Type B pancreatic cell (in vitro differentiated cells): Measurements from ENCODE around the gene HOXD13. TPM values are rescaled to one million over a fixed set of nuclear protein-coding genes. Genes with fewer than 3 reads are reported as not detected.
A peak's percentile ranks its signal among the peaks of the same experiment; 100 is the strongest.

Experiments used
- DNase-seq: peaks from one replicate; pipeline ENCODE4 v3.0.0; 2021; ENCODE audit warnings: mixed read lengths; ENCODE audit not compliant: unreplicated experiment; ENCODE audit errors: extremely low spot score
- H3K27ac Mint-ChIP-seq: 2 replicates; pipeline ENCODE4 v1.8.0; 2021; ENCODE audit warnings: mild to moderate bottlenecking, mixed read lengths
- H3K27me3 Mint-ChIP-seq: 2 replicates; pipeline ENCODE4 v1.8.0; 2021; ENCODE audit warnings: mixed read lengths
- H3K36me3 Mint-ChIP-seq: 2 replicates; pipeline ENCODE4 v1.8.0; 2021; ENCODE audit warnings: mixed read lengths
- H3K4me1 Mint-ChIP-seq: one replicate; pipeline ENCODE4 v1.8.0; 2021; ENCODE audit warnings: mixed read lengths; ENCODE audit not compliant: unreplicated experiment
- H3K4me3 Mint-ChIP-seq: 2 replicates; pipeline ENCODE4 v1.8.0; 2021; ENCODE audit warnings: mild to moderate bottlenecking, mixed read lengths
- H3K9me3 Mint-ChIP-seq: 2 replicates; pipeline ENCODE4 v1.8.0; 2021; ENCODE audit warnings: mixed read lengths
- CTCF ChIP-seq: fragments of 200-600 bp; sonication (generic); conservative IDR thresholded peaks from 2 replicates; pipeline ENCODE4 v1.5.0; 2021; ENCODE audit warnings: antibody characterized with exemption, mild to moderate bottlenecking
- total RNA-seq: library from RNA; stranded (reverse); gene quantifications from 2 replicates; pipeline ENCODE4 v1.2.1, GENCODE V29; 2021; ENCODE audit warnings: low replicate concordance

Gene HOXD13
- total RNA-seq, 1 donor from 2014 or later, result 0.43 TPM

DNA sequence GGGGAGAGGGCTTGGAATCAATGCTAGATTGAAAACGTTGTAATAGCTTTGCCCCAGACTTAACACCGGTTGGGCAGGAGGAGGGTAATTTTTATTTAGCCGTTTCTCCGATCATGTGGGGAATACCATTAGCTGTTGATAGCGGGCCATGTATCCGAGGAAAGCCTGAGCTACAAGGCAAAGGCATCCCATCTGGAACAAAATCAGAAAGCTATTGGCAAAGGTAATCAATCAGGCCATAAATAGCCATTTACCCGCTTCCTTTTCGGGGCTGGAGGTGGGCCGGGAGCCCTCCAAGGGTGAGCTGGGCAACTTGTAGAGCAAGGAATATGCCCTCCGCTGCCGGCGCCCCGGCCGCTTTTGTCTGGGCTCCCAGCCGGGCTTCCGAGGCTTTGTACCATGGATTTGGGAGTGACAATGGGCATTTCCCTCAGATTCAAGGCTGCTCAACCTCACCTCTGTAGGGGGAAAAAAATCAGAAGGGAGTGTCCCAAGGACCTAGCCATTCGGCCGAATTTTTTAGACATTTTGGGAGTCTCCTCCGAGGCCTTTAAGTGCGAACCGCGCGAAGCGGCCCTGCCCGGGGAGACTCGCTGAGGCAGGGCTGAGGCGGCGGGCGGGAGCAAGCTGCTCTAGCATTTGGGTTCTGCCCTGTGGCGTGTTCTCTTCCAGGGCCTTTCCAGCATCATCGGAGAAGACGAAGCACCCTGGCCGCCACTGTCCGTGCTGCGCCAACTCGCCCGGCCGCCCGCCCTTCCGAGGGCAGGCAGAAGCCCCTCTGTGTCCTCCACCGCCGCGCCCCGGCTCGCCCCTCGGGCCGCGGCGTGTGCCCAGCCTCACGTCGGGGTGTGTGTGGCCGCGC lies 28.9 kb downstream of the HOXD13 start:
- Mint-ChIP-seq H3K27ac (no peak overlapping the region), H3K4me1 (peaks cover 7% of the 10 kb centered on the region), H3K9me3 (peaks cover 6% of the 10 kb centered on the region), H3K27me3 (peaks cover 93% of the 10 kb centered on the region), H3K36me3 (peaks cover 9% of the 10 kb centered on the region), H3K4me3 (peak overlapping the region; percentile 34)
- no peak for DNase-seq
- no peak for TF ChIP-seq CTCF

DNA sequence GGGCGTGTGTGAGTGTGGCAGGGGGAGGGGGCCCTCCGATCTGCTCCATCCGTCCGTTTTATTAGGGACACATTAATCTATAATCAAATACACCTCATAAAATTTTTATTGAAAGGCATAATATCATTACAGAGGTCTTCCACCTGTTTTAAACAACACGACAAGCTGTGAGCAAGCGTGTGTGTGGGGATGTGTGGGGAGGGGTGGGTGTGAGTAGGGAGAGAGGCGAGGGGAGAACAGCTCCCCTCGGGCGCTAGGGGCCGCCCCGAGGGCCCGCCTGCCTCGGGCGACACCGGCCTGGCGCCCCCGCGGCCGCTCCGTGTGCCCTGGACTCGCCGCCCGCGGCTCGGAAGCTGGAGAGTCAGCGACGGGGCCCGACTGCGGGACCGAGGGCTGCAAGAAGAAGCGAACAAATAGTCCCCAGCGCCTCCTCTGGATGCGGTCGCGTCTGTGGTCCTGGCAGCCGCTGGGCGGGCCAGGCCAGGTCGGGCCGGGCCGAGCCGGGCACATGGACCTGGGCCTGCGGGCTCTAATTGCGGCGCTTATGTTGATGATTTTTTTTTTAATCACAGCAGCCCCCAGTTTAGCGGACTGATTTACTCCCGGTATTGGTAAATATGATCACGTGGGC lies 29.6 kb downstream of the HOXD13 start:
- TF ChIP-seq CTCF, result peak; percentile 19
- Mint-ChIP-seq H3K9me3 (no peaks in the 10 kb centered on the region), H3K27ac (no peak overlapping the region), H3K36me3 (peaks cover 4% of the 10 kb centered on the region), H3K27me3 (peaks cover 93% of the 10 kb centered on the region), H3K4me3 (peak overlapping the region; percentile 87), H3K4me1 (peaks cover 7% of the 10 kb centered on the region)
- DNase-seq, result no peak

DNA sequence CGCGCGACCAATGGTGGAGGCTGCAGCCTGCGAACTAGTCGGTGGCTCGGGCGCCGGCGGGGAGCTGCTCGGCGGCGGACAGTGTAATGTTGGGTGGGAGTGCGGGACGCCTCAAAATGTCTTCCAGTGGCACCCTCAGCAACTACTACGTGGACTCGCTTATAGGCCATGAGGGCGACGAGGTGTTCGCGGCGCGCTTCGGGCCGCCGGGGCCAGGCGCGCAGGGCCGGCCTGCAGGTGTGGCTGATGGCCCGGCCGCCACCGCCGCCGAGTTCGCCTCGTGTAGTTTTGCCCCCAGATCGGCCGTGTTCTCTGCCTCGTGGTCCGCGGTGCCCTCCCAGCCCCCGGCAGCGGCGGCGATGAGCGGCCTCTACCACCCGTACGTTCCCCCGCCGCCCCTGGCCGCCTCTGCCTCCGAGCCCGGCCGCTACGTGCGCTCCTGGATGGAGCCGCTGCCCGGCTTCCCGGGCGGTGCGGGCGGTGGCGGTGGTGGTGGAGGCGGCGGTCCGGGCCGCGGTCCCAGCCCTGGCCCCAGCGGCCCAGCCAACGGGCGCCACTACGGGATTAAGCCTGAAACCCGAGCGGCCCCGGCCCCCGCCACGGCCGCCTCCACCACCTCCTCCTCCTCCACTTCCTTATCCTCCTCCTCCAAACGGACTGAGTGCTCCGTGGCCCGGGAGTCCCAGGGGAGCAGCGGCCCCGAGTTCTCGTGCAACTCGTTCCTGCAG lies 30.3 kb downstream of the HOXD13 start, which contains the start of gene HOXD9:
TSS of gene HOXD9 (plus strand) at position 37 of the 728 bp plus-strand sequence. CDS start at position 87, 50 bp downstream.
- DNase-seq, result no peak
- H3K27me3 Mint-ChIP-seq, result peaks cover 94% of the 10 kb centered on the region
- H3K27ac Mint-ChIP-seq, result no peak within 1 kb of the TSS
- H3K36me3 Mint-ChIP-seq, result peaks cover 4% of the 10 kb centered on the region
- peaks cover 7% of the 10 kb centered on the region for H3K4me1 Mint-ChIP-seq
- H3K4me3 Mint-ChIP-seq, result peak within 1 kb of the TSS; percentile 87
- H3K9me3 Mint-ChIP-seq, result no peaks in the 10 kb centered on the region
- TF ChIP-seq CTCF, result no peak

- peaks cover 13% of the 10 kb centered on the region for H3K4me1 Mint-ChIP-seq
- peaks cover 94% of the 10 kb centered on the region for H3K27me3 Mint-ChIP-seq
- peak overlapping the region; percentile 5 for H3K27ac Mint-ChIP-seq
- peak overlapping the region; percentile 77 for H3K4me3 Mint-ChIP-seq
- no peaks in the 10 kb centered on the region for H3K9me3 Mint-ChIP-seq
- DNase-seq, result no peak
- no peak for TF ChIP-seq CTCF
- peaks cover 4% of the 10 kb centered on the region for H3K36me3 Mint-ChIP-seq
Observed at GRCh38 chr2:176123411-176124109, 31.0 kb downstream of the HOXD13 start.
